Fibroblast of lung (primary cell): Measurements from ENCODE around the gene YBX3.

Experiments
- CTCF ChIP-seq, 2 donors: IDR thresholded peaks in 1 of 2; conservative IDR thresholded peaks in 1 of 2; 1 replicate in 1 of 2; 2 replicates in 1 of 2; pipeline ENCODE4 v1.5.1; 2011 to 2012; ENCODE audit warnings: low read length in 2 of 2, control low read depth in 1 of 2, inconsistent platforms in 1 of 2, low read depth in 1 of 2, mild to moderate bottlenecking in 1 of 2
- EZH2 ChIP-seq: IDR thresholded peaks from 2 replicates; pipeline ENCODE4 v1.5.1; 2012; ENCODE audit warnings: low read length, control low read depth, mild to moderate bottlenecking; ENCODE audit errors: missing control alignments

GRCh38 chr12:10741845-10742244 is 18.7 kb upstream of the YBX3 start:
- no peak for TF ChIP-seq CTCF (conservative IDR thresholded peaks at IDR 0.05 in 1 of 2, IDR thresholded peaks at IDR 0.05 in 1 of 2; ENCODE audit: low read depth in 1 of 2, low read length in 2 of 2)
- TF ChIP-seq EZH2: no peak
